IPS-18a (cell line): ENCODE results near the gene IQCH.
"Not testable (repeated sequence)": the region's sequence is repeated elsewhere in the genome, so short reads cannot be mapped to it uniquely, and the experiment has no call there.

Experiments
- H3K27ac ChIP-seq: one replicate; pipeline ENCODE4 v1.5.1; 2013; ENCODE audit warnings: low read length
- H3K27me3 ChIP-seq: one replicate; pipeline ENCODE4 v1.6.1; 2013; ENCODE audit warnings: mild to moderate bottlenecking, low read length; ENCODE audit not compliant: control insufficient read depth, insufficient read depth
- H3K36me3 ChIP-seq: one replicate; pipeline ENCODE4 v1.6.1; 2013; ENCODE audit warnings: low read depth, low read length; ENCODE audit not compliant: control insufficient read depth
- H3K4me1 ChIP-seq: one replicate; pipeline ENCODE4 v1.6.1; 2013; ENCODE audit warnings: low read depth, low read length; ENCODE audit not compliant: control insufficient read depth
- H3K4me3 ChIP-seq: one replicate; pipeline ENCODE4 v1.5.1; 2013; ENCODE audit warnings: low read length
- H3K9ac ChIP-seq: one replicate; pipeline ENCODE4 v1.6.1; 2013; ENCODE audit warnings: mild to moderate bottlenecking, low read length, moderate library complexity
- H3K9me3 ChIP-seq: one replicate; pipeline ENCODE4 v1.6.1; 2013; ENCODE audit warnings: low read depth, low read length; ENCODE audit not compliant: control insufficient read depth

The IQCH gene

GRCh38 chr15:67422296-67422695, 167.7 kb downstream of the IQCH start:
- Histone ChIP-seq H3K36me3 (no peaks in the 10 kb centered on the region), H3K27ac (no peak overlapping the region), H3K4me3 (no peak overlapping the region), H3K9ac (no peak overlapping the region), H3K4me1 (no peaks in the 10 kb centered on the region), H3K9me3 (no peaks in the 10 kb centered on the region), H3K27me3 (no peaks in the 10 kb centered on the region)

GRCh38 chr15:67433495-67434099, 179.0 kb downstream of the IQCH start:
- Histone ChIP-seq H3K4me1 (no peaks in the 10 kb centered on the region), H3K4me3 (no peak overlapping the region), H3K36me3 (no peaks in the 10 kb centered on the region), H3K9me3 (no peaks in the 10 kb centered on the region), H3K27me3 (no peaks in the 10 kb centered on the region), H3K27ac (no peak overlapping the region), H3K9ac (no peak overlapping the region)

- H3K27ac ChIP-seq, H3K9ac ChIP-seq, H3K27me3 ChIP-seq, H3K9me3 ChIP-seq, H3K4me3 ChIP-seq, H3K4me1 ChIP-seq, H3K36me3 ChIP-seq: not testable (repeated sequence)
These were observed 182.0 kb downstream of the IQCH start for GRCh38 chr15:67436351-67437250.

GRCh38 chr15:67444100-67444499, 189.5 kb downstream of the IQCH start:
- Histone ChIP-seq H3K4me1 (no peaks in the 10 kb centered on the region), H3K9me3 (no peaks in the 10 kb centered on the region), H3K36me3 (no peaks in the 10 kb centered on the region), H3K9ac (no peak overlapping the region), H3K4me3 (no peak overlapping the region), H3K27ac (no peak overlapping the region), H3K27me3 (no peaks in the 10 kb centered on the region)

GRCh38 chr15:67446449-67446848, 191.9 kb downstream of the IQCH start:
- Histone ChIP-seq H3K9me3 (no peaks in the 10 kb centered on the region), H3K9ac (no peak overlapping the region), H3K36me3 (no peaks in the 10 kb centered on the region), H3K27ac (no peak overlapping the region), H3K27me3 (no peaks in the 10 kb centered on the region), H3K4me1 (no peaks in the 10 kb centered on the region), H3K4me3 (no peak overlapping the region)

- not testable (repeated sequence) for H3K9me3 ChIP-seq, H3K27me3 ChIP-seq, H3K4me3 ChIP-seq, H3K36me3 ChIP-seq, H3K9ac ChIP-seq, H3K4me1 ChIP-seq, H3K27ac ChIP-seq
These were observed 193.8 kb downstream of the IQCH start for GRCh38 chr15:67448372-67448771.

- H3K4me1 ChIP-seq, H3K36me3 ChIP-seq, H3K9ac ChIP-seq, H3K4me3 ChIP-seq, H3K27ac ChIP-seq, H3K27me3 ChIP-seq, H3K9me3 ChIP-seq: not testable (repeated sequence)
These were observed 199.1 kb downstream of the IQCH start for GRCh38 chr15:67453703-67454102.

- no peaks in the 10 kb centered on the region for H3K4me1 ChIP-seq
- no peaks in the 10 kb centered on the region for H3K27me3 ChIP-seq
- H3K4me3 ChIP-seq, result no peak overlapping the region
- no peaks in the 10 kb centered on the region for H3K36me3 ChIP-seq
- H3K9me3 ChIP-seq, result no peaks in the 10 kb centered on the region
- no peak overlapping the region for H3K27ac ChIP-seq
- H3K9ac ChIP-seq, result no peak overlapping the region
These were observed 202.3 kb downstream of the IQCH start for GRCh38 chr15:67456677-67457529.

GRCh38 chr15:67458331-67459029, 203.9 kb downstream of the IQCH start:
- Histone ChIP-seq H3K36me3 (no peaks in the 10 kb centered on the region), H3K9ac (no peak overlapping the region), H3K27ac (no peak overlapping the region), H3K9me3 (no peaks in the 10 kb centered on the region), H3K27me3 (no peaks in the 10 kb centered on the region), H3K4me1 (no peaks in the 10 kb centered on the region), H3K4me3 (no peak overlapping the region)

- Histone ChIP-seq H3K36me3 (no peaks in the 10 kb centered on the region), H3K4me1 (no peaks in the 10 kb centered on the region), H3K9ac (no peak overlapping the region), H3K27me3 (no peaks in the 10 kb centered on the region), H3K9me3 (no peaks in the 10 kb centered on the region), H3K4me3 (no peak overlapping the region), H3K27ac (no peak overlapping the region)
These were observed 205.9 kb downstream of the IQCH start for GRCh38 chr15:67460521-67460920.

- H3K4me1 ChIP-seq, result no peaks in the 10 kb centered on the region
- no peak overlapping the region for H3K27ac ChIP-seq
These were observed 207.1 kb downstream of the IQCH start for GRCh38 chr15:67461735-67462134.

More at GRCh38 chr15:67461735-67462134, 207.1 kb downstream of the IQCH start:
- H3K9me3 ChIP-seq, result no peaks in the 10 kb centered on the region
- no peak overlapping the region for H3K4me3 ChIP-seq
- no peaks in the 10 kb centered on the region for H3K27me3 ChIP-seq
- H3K36me3 ChIP-seq, result no peaks in the 10 kb centered on the region
- H3K9ac ChIP-seq, result no peak overlapping the region
